GM12873 (cell line): ENCODE measurements around the gene ZNF431.

Experiments used
- TF ChIP-seq, protein P1 (sequence below): IDR thresholded peaks from 2 replicates; pipeline ENCODE4 v1.5.1; 2012; ENCODE audit warnings: low read depth, mild to moderate bottlenecking, moderate library complexity, low read length, control low read depth; ENCODE audit not compliant: insufficient read depth; ENCODE audit errors: missing control alignments

Gene ZNF431

DNA sequence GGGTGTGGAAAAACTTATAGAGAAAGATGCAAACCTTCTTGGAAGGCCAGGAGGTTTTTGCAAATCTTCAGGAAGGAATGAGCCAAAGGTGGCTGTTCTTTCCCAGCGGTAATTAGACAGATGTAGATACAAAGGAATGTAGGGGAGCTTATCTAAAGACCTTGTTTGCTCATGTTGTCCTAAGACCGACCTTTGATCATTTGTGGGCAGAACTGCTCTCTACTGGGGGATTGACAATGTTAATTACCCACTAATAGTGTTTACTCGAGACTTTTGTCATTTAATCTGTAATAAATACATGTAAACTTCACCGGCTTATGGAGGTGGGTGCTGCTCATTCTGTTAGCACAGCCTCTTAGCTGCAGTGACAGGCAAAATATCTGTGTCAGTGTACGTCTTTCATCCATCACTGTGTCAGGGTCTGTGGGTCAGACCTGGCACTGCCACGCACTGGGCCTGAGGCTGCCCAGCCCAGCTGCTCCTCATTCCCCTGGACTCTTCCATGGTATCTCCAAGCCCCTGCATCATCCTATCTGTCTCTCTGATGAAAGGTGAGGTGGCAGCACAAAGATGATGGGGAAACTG is 68.3 kb downstream of the ZNF431 start:
- TF ChIP-seq, protein P1, sequence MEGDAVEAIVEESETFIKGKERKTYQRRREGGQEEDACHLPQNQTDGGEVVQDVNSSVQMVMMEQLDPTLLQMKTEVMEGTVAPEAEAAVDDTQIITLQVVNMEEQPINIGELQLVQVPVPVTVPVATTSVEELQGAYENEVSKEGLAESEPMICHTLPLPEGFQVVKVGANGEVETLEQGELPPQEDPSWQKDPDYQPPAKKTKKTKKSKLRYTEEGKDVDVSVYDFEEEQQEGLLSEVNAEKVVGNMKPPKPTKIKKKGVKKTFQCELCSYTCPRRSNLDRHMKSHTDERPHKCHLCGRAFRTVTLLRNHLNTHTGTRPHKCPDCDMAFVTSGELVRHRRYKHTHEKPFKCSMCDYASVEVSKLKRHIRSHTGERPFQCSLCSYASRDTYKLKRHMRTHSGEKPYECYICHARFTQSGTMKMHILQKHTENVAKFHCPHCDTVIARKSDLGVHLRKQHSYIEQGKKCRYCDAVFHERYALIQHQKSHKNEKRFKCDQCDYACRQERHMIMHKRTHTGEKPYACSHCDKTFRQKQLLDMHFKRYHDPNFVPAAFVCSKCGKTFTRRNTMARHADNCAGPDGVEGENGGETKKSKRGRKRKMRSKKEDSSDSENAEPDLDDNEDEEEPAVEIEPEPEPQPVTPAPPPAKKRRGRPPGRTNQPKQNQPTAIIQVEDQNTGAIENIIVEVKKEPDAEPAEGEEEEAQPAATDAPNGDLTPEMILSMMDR, result no peak

GRCh38 chr19:21221693-21222092 is 79.9 kb downstream of the ZNF431 start:
- TF ChIP-seq, protein P1, result no peak

DNA sequence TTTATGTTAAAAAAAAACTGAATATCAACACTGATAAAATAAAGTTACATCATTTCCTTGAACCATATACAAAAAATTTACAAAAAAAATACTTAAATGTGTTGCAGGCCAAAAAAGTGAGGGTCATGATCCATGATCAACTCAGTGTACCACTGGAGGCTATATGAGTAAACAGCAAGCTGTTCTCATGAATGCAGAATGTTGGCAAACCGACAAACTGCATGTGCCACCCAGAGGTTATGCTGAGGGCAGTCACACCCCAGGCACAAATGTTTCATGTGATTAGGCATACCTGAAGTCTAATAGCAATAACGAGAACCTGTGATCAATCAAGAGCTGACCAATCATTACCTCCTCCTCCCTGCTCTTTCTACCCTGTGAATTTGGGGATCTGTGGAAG is 91.9 kb downstream of the ZNF431 start:
- TF ChIP-seq, protein P1, result no peak

DNA sequence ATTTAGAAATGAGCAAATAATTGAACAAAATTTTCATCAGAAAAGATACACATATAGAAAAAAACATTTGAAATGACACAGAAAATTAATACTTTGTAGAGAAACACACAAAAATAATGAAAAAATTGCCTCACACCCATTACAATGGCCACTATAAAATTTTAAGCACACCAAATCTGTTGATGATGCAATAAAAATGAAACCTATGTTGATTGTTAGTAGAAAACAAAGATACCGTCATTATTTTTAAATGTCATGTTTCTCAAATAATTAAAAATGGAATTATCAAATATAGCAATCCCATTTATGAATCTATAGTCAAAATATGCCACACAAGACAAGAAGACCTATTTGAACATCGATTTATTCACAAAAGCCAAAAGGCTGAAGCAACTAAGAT is 96.8 kb downstream of the ZNF431 start:
- TF ChIP-seq, protein P1, result no peak
